ENCODE data around the gene ACSL4.
"Not testable (repeated sequence)": the region's sequence is repeated elsewhere in the genome, so short reads cannot be mapped to it uniquely, and the experiment has no call there.

Gene ACSL4

GRCh38 chrX:109667986-109668385 lies 65.1 kb downstream of the ACSL4 start:
- DNase-seq (ENCODE audit: low spot score): no peak

GRCh38 chrX:109660435-109661143 lies 72.5 kb downstream of the ACSL4 start:
- no peak for DNase-seq (ENCODE audit: low spot score)

- no peak for DNase-seq (ENCODE audit: low spot score)
Measured at GRCh38 chrX:109658391-109658790, 74.7 kb downstream of the ACSL4 start.

- not testable (repeated sequence) for DNase-seq (ENCODE audit: low spot score)
Measured at GRCh38 chrX:109657364-109657763, 75.7 kb downstream of the ACSL4 start.

- DNase-seq (ENCODE audit: low spot score): no peak
Measured at GRCh38 chrX:109656774-109657173, 76.3 kb downstream of the ACSL4 start.

- DNase-seq (ENCODE audit: low spot score): no peak
Measured at GRCh38 chrX:109655502-109656201, 77.4 kb downstream of the ACSL4 start.

- no peak for DNase-seq (ENCODE audit: low spot score)
Measured at GRCh38 chrX:109654516-109655109, 78.4 kb downstream of the ACSL4 start.

- DNase-seq (ENCODE audit: low spot score): not testable (repeated sequence)
Measured at GRCh38 chrX:109644671-109645070, 88.4 kb downstream of the ACSL4 start.

- DNase-seq (ENCODE audit: low spot score): no peak
Measured at GRCh38 chrX:109643687-109644086, 89.4 kb downstream of the ACSL4 start.

GRCh38 chrX:109638158-109638557 lies 94.9 kb downstream of the ACSL4 start:
- no peak for DNase-seq (ENCODE audit: low spot score)

GRCh38 chrX:109637477-109637876 lies 95.6 kb downstream of the ACSL4 start:
- not testable (repeated sequence) for DNase-seq (ENCODE audit: low spot score)

GRCh38 chrX:109635146-109635545 lies 97.9 kb downstream of the ACSL4 start:
- no peak for DNase-seq (ENCODE audit: low spot score)

- DNase-seq (ENCODE audit: low spot score): no peak
Measured at GRCh38 chrX:109632906-109633504, 100.1 kb downstream of the ACSL4 start.

GRCh38 chrX:109629310-109629709 lies 103.7 kb downstream of the ACSL4 start:
- DNase-seq (ENCODE audit: low spot score): no peak

- no peak for DNase-seq (ENCODE audit: low spot score)
Measured at GRCh38 chrX:109626637-109627036, 106.4 kb downstream of the ACSL4 start.

GRCh38 chrX:109624641-109625616 lies 108.1 kb downstream of the ACSL4 start, which contains the start of gene KCNE5:
Gene KCNE5 (minus strand): TSS chrX:109625172. CDS start chrX:109625020, 152 bp downstream.
- DNase-seq (ENCODE audit: low spot score): no peak

- DNase-seq (ENCODE audit: low spot score): no peak
Measured at GRCh38 chrX:109623997-109624396, 109.1 kb downstream of the ACSL4 start.

GRCh38 chrX:109622270-109622669 lies 110.8 kb downstream of the ACSL4 start:
- no peak for DNase-seq (ENCODE audit: low spot score)

GRCh38 chrX:109619771-109620170 lies 113.3 kb downstream of the ACSL4 start:
- DNase-seq (ENCODE audit: low spot score): no peak

GRCh38 chrX:109614951-109615350 lies 118.1 kb downstream of the ACSL4 start:
- DNase-seq (ENCODE audit: low spot score): no peak

- DNase-seq (ENCODE audit: low spot score): no peak
Measured at GRCh38 chrX:109601486-109601885, 131.6 kb downstream of the ACSL4 start.
